Stimulated activated CD8-positive, alpha-beta memory T cell treated with anti-CD3 and anti-CD28 coated beads, Interleukin-12 subunit alpha, Interleukin-12 subunit beta, amount 100 ng/mL, for 1 hour (primary cell): ENCODE data around the gene ZNF697.
"Not testable (repeated sequence)": the region's sequence is repeated elsewhere in the genome, so short reads cannot be mapped to it uniquely, and the experiment has no call there.

Experiments
- DNase-seq: peaks from one replicate; pipeline ENCODE4 v3.0.0-alpha.2; 2020; ENCODE audit warnings: low read depth

The ZNF697 gene

GRCh38 chr1:119647734-119648619 lies at the start of gene ZNF697:
ZNF697 (minus strand) TSS chr1:119648266; CDS start chr1:119626100, 22,166 bp downstream.
- no peak for DNase-seq

DNA sequence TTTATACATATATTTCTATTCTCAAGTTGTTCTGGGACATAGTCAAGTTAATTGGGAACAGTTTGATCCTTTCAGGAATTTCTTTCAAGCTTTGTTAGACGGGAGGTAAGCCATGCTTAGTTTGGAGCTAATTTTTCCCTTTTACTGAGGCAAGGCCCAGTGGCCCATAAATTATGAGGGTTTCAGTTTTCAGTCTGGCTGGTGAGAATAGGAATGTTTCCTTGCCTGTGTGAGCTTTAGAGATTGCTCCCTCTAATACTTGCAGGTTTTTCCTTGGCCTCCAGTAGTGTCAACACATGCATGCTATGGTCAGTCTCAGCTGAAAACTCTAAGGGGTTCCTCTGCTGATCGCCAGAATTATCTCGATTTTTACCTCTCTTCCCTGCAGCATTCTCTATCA lies 49.5 kb upstream of the ZNF697 start:
- DNase-seq: no peak

- not testable (repeated sequence) for DNase-seq
Observed at GRCh38 chr1:119696863-119697262, 48.8 kb upstream of the ZNF697 start.

- no peak for DNase-seq
Observed at GRCh38 chr1:119689511-119689910, 41.4 kb upstream of the ZNF697 start.

- no peak for DNase-seq
Observed at GRCh38 chr1:119688810-119689209, 40.7 kb upstream of the ZNF697 start.

DNA sequence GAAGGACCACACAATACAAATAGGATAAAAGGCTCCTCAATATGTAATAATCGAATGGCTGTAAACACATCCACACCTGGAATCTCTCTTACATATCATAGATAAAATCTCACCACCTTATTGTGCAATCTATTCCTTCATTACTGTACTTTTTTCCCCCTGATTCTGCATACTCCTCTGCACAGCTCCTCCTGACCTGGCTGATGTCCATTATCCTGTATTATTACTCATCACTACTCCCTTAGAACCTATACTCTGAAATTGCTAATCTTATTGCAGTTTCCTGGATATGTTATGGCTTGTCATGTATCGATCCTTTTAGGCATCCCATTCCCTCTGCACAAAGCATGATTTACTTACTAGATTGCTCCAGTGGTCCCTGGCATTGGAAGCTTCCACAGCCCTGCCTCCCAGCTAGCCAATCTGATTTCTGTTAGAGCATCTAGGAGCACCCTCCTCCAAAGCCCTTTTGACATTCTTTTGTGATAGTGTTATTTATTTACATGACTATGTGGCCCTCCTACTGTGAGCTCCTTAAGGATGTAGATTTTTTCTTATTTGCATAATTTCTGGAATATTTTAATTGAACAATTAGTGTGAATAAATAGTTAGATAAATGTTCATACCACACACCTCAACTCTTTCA lies 39.5 kb upstream of the ZNF697 start:
- no peak for DNase-seq

- DNase-seq: no peak
Observed at GRCh38 chr1:119686661-119687060, 38.6 kb upstream of the ZNF697 start.

- DNase-seq: no peak
Observed at GRCh38 chr1:119683893-119684292, 35.8 kb upstream of the ZNF697 start.

DNA sequence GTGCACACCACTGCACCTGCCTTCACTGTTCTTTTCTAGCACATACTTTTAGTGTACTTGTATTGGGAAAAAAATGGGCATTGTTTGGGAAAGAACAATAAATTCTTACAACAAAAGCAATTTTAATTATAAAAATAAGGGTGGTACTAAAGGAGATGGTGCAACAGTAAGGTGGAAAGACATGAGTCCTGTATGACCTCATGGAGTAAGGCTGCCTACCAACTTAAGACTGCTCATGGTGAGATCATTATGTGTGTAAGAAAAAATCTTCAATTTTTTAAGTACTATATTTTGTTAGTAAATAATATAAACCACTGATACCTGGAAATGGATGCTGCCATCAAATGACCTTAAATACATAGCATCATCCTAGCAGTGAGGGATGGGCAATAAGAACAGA lies 34.1 kb upstream of the ZNF697 start:
- DNase-seq: no peak

- no peak for DNase-seq
Observed at GRCh38 chr1:119681560-119681959, 33.5 kb upstream of the ZNF697 start.

DNA sequence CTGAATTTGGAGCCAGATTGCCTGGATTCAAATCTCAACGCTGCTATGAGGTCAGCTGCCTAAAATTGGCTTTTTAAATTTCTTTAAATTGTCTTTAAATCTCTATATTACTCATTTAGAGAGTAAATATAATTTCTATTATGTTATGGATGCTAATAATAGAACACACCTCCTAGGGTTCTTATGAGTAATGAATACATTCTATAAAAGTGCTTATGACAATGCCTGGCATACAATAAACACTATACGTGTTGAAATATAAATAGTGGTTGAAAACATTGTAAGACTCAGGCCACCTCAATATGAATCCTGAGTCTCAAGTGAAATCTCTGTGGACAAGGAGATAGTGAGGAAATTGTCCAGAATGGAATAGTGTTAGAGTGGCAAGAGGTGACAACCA lies 32.7 kb upstream of the ZNF697 start:
- DNase-seq: no peak

GRCh38 chr1:119680193-119680592 lies 32.1 kb upstream of the ZNF697 start:
- DNase-seq: no peak

- no peak for DNase-seq
Observed at GRCh38 chr1:119679223-119679622, 31.2 kb upstream of the ZNF697 start.

GRCh38 chr1:119676571-119677206 lies 28.6 kb upstream of the ZNF697 start:
- DNase-seq: no peak

- DNase-seq: peak; percentile 53
Observed at GRCh38 chr1:119675349-119676345, 27.6 kb upstream of the ZNF697 start.

DNA sequence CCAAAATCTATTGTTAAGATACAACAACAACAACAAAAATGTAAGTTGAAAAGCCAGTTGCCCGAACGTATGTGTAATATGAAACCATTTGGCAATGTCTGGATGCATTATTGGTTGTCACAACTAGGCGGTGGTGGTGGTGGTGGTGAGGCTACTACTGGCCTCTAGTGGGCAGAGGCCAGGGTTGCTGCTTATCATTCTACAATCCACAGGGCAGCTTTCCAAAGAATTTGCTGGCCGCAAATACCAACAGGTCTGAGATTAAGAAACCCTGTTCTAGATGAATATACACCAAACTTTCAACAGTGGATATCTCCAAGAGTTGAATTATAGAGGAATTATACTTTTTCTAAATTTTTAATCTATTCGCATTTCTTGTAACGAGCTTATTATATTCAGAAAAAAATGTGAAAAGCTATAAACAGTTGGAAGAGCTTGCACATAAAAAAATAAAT lies 26.8 kb upstream of the ZNF697 start:
- no peak for DNase-seq

- DNase-seq: no peak
Observed at GRCh38 chr1:119674111-119674526, 26.1 kb upstream of the ZNF697 start.

GRCh38 chr1:119673171-119673940 lies 25.3 kb upstream of the ZNF697 start:
- DNase-seq: no peak

GRCh38 chr1:119670898-119671297 lies 22.8 kb upstream of the ZNF697 start:
- no peak for DNase-seq

- DNase-seq: no peak
Observed at GRCh38 chr1:119667173-119667572, 19.1 kb upstream of the ZNF697 start.

- no peak for DNase-seq
Observed at GRCh38 chr1:119664067-119664466, 16.0 kb upstream of the ZNF697 start.
